Measurements from ENCODE around the gene SNCA.

- peak; percentile 22 to 62 (median 38) for TF ChIP-seq CTCF (IDR thresholded peaks at IDR 0.05)
- TF ChIP-seq POLR2A (IDR thresholded peaks at IDR 0.05): no peak
Measured at GRCh38 chr4:89868999-89869589, 32.1 kb upstream of the SNCA start.
